K562 (cell line): ENCODE data around the gene ZNF780B. TPM values are rescaled to one million over a fixed set of nuclear protein-coding genes. Genes with fewer than 3 reads are reported as not detected.

ENCODE experiments used
- FOXM1 ChIP-seq, 2 experiments: fragments of 450-650 bp in 1 of 2; sonication (generic) in 1 of 2; formaldehyde crosslinking in 1 of 2; IDR thresholded peaks; 2 replicates each; pipeline versions ENCODE4 v1.6.1 to v1.9.0; 2017 to 2022; ENCODE audit warnings: low read depth in 2 of 2, mild to moderate bottlenecking in 2 of 2, missing genetic modification reagents in 1 of 2, moderate library complexity in 1 of 2
- HMG20B ChIP-seq: fragments of 250-450 bp; sonication (Bioruptor Pico); IDR thresholded peaks from 2 replicates; pipeline ENCODE4 v1.5.0; 2021; ENCODE audit warnings: mild to moderate bottlenecking
- LCOR ChIP-seq: sonication (generic); formaldehyde crosslinking; IDR thresholded peaks from 2 replicates; pipeline ENCODE4 v1.8.0; 2022; ENCODE audit warnings: mild to moderate bottlenecking, missing genetic modification reagents
- MAZ ChIP-seq, 2 experiments: fragments of 450-650 bp in 1 of 2; sonication (generic) in 1 of 2; formaldehyde crosslinking; IDR thresholded peaks in 1 of 2; conservative IDR thresholded peaks in 1 of 2; 2 replicates each; pipeline versions ENCODE4 v1.4.0 to v1.5.0; 2020; ENCODE audit warnings: mild to moderate bottlenecking in 1 of 2, missing genetic modification reagents in 1 of 2
- NFRKB ChIP-seq: fragments of 450-650 bp; IDR thresholded peaks from 2 replicates; pipeline ENCODE4 v1.6.1; 2016; ENCODE audit warnings: low read depth
- NR1H2 ChIP-seq: sonication (generic); formaldehyde crosslinking; IDR thresholded peaks from 2 replicates; pipeline ENCODE4 v1.4.0; 2020; ENCODE audit warnings: mild to moderate bottlenecking, missing genetic modification reagents
- POLR3G ChIP-seq: IDR thresholded peaks from 2 replicates; pipeline ENCODE4 v1.6.1; 2011; ENCODE audit not compliant: insufficient read length, insufficient replicate concordance; ENCODE audit errors: extremely low read depth
- RFX1 ChIP-seq: fragments of 450-650 bp; IDR thresholded peaks from 2 replicates; pipeline ENCODE4 v1.6.1; 2016; ENCODE audit warnings: mild to moderate bottlenecking, moderate library complexity
- SPI1 ChIP-seq: IDR thresholded peaks from 2 replicates; pipeline ENCODE4 v1.6.1; 2011; ENCODE audit warnings: low read depth, low read length, control low read depth, borderline replicate concordance
- TEAD4 ChIP-seq, 2 experiments: sonication (generic) in 1 of 2; formaldehyde crosslinking in 1 of 2; IDR thresholded peaks; 2 replicates each; pipeline versions ENCODE4 v1.6.1 to v1.8.0; 2012 to 2022; ENCODE audit warnings: borderline replicate concordance in 1 of 2, inconsistent platforms in 1 of 2, low read length in 1 of 2, mild to moderate bottlenecking in 1 of 2, missing genetic modification reagents in 1 of 2
- TRIM24 ChIP-seq, 2 experiments: fragments of 450-650 bp; IDR thresholded peaks; 2 replicates each; pipeline ENCODE4 v1.6.1; 2016
- ZNF174 ChIP-seq: fragments of 250-450 bp; sonication (Bioruptor Pico); IDR thresholded peaks from 2 replicates; pipeline ENCODE4 v1.4.0; 2020; ENCODE audit warnings: mild to moderate bottlenecking
- ZNF444 ChIP-seq: fragments of 250-450 bp; sonication (Bioruptor Pico); IDR thresholded peaks from 2 replicates; pipeline ENCODE4 v1.4.0; 2020; ENCODE audit warnings: mild to moderate bottlenecking, moderate library complexity
- polyA plus RNA-seq, 8 experiments: library from polyadenylated mRNA; depleted of rRNA in 4 of 8; stranded (reverse) in 5 of 8; unstranded in 3 of 8; fragments of >200 nt; fragmentation: Nextera tagmentation in 2 of 8; fragmentation: Illumina TruSeq in 1 of 8; extraction: Ambion mirVana in 2 of 8; extraction: Trizol in 1 of 8; gene quantifications; 2 replicates each; pipeline versions ENCODE4 v1.2.1 to v1.2.3, GENCODE V29; 2011 to 2014; ENCODE audit warnings: inconsistent platforms in 1 of 8, missing spikeins in 1 of 8
- total RNA-seq, 7 experiments: library from RNA; depleted of rRNA in 6 of 7; stranded (reverse); fragments of >200 nt in 6 of 7; fragmentation: Illumina TruSeq in 2 of 7; extraction: Trizol in 2 of 7; gene quantifications; 2 replicates each; pipeline versions ENCODE4 v1.2.1 to v1.2.3, GENCODE V29; 2011 to 2021; ENCODE audit warnings: low replicate concordance in 1 of 7
- TF ChIP-seq, protein P1 (sequence below): IDR thresholded peaks from 2 replicates; pipeline ENCODE4 v1.6.1; 2011; ENCODE audit not compliant: insufficient read length; ENCODE audit errors: extremely low read depth
- TF ChIP-seq, protein P2 (sequence below), 2 experiments: fragments of 450-650 bp; IDR thresholded peaks; 2 replicates each; pipeline ENCODE4 v1.6.1; 2018; ENCODE audit warnings: mild to moderate bottlenecking in 2 of 2, low read depth in 1 of 2; ENCODE audit not compliant: partially characterized antibody in 2 of 2
- TF ChIP-seq, protein P3 (sequence below): fragments of 450-650 bp; IDR thresholded peaks from 2 replicates; pipeline ENCODE4 v1.6.1; 2016; ENCODE audit warnings: antibody characterized with exemption
- TF ChIP-seq, protein P4 (sequence below): fragments of 450-650 bp; formaldehyde crosslinking; conservative IDR thresholded peaks from 2 replicates; pipeline ENCODE4 v1.4.0; 2022; ENCODE audit warnings: mild to moderate bottlenecking, missing genetic modification characterization
- TF ChIP-seq, protein P5 (sequence below): fragments of 250-450 bp; sonication (Bioruptor Pico); IDR thresholded peaks from 2 replicates; pipeline ENCODE4 v1.5.0; 2021

ZNF780B gene
- total and polyA plus RNA-seq, 9 of the 15 experiments (the other 6 are each of a cell fraction or from before 2014, with no cell fraction given): 3.9 to 18.4 (median 8.8) TPM

DNA sequence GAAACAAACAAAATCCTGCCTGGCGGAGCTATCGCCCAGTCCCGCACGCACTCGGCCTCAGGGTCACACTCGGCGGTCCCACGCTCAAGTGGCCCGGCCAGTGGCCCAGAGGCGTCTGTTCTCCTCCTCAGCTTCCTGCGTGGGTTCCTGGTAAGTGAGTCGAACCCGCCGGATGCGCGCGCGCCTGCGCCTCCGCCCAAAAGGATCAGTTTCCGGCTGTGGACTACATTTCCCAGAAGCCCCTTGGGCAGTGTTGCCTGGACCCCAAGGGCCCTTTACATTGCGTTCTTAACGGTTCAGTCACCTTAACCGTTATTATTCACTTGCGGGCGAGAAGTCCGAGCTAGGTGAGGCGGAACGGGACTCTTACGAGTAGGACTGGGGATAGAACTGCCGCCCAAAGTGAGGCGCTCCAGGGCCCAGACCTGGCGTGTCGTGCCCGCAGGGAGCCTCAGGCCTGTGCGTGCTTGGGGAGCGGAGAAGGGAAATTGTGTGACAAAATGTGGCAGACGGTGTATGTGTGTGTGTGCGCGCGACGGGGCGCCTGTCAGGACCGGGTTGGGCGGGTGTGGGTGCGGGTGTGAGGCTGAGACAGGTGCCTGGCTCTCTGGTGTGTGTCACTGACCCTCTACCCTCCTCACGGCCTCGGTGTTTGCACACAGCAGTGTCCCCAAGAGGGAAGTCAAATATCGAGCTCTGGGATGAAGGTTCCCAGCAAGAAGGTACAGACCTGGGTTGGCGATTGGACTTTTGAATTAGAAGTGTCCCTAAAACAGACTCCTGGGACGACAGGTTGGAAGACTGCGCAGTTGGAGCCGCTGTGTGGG is 59.0 kb downstream of the ZNF780B start, which contains the start of gene ZNF546 (continued):
- TF ChIP-seq, protein P1, sequence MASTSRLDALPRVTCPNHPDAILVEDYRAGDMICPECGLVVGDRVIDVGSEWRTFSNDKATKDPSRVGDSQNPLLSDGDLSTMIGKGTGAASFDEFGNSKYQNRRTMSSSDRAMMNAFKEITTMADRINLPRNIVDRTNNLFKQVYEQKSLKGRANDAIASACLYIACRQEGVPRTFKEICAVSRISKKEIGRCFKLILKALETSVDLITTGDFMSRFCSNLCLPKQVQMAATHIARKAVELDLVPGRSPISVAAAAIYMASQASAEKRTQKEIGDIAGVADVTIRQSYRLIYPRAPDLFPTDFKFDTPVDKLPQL: no peak
- TF ChIP-seq, protein P2, sequence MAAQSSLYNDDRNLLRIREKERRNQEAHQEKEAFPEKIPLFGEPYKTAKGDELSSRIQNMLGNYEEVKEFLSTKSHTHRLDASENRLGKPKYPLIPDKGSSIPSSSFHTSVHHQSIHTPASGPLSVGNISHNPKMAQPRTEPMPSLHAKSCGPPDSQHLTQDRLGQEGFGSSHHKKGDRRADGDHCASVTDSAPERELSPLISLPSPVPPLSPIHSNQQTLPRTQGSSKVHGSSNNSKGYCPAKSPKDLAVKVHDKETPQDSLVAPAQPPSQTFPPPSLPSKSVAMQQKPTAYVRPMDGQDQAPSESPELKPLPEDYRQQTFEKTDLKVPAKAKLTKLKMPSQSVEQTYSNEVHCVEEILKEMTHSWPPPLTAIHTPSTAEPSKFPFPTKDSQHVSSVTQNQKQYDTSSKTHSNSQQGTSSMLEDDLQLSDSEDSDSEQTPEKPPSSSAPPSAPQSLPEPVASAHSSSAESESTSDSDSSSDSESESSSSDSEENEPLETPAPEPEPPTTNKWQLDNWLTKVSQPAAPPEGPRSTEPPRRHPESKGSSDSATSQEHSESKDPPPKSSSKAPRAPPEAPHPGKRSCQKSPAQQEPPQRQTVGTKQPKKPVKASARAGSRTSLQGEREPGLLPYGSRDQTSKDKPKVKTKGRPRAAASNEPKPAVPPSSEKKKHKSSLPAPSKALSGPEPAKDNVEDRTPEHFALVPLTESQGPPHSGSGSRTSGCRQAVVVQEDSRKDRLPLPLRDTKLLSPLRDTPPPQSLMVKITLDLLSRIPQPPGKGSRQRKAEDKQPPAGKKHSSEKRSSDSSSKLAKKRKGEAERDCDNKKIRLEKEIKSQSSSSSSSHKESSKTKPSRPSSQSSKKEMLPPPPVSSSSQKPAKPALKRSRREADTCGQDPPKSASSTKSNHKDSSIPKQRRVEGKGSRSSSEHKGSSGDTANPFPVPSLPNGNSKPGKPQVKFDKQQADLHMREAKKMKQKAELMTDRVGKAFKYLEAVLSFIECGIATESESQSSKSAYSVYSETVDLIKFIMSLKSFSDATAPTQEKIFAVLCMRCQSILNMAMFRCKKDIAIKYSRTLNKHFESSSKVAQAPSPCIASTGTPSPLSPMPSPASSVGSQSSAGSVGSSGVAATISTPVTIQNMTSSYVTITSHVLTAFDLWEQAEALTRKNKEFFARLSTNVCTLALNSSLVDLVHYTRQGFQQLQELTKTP (IDR thresholded peaks at IDR 0.05; ENCODE audit: low read depth in 1 of 2, partially characterized antibody in 2 of 2): peak in 1 of 2 experiments; percentile 88
- TF ChIP-seq NR1H2 (CRISPR knock-in tag) (0 out of 2 replicates have a peak, but pooled peaks have one; percentile 2), ZNF174 (no peak), MAZ (CRISPR knock-in tag; conservative IDR thresholded peaks at IDR 0.05 in 1 of 2, IDR thresholded peaks at IDR 0.05 in 1 of 2) (peak in 1 of 2 experiments; percentile 56; a peak in 2 of 4 replicates), TRIM24 (IDR thresholded peaks at IDR 0.05) (0 out of 4 replicates have a peak, but pooled peaks of 1 of the 2 experiments have one; percentile 27), SPI1 (no peak), FOXM1 (IDR thresholded peaks at IDR 0.05; ENCODE audit: low read depth) (peak; percentile 22; the same call in 1 of the 2 replicates), FOXM1 (CRISPR knock-in tag; IDR thresholded peaks at IDR 0.05; ENCODE audit: low read depth) (no peak), TEAD4 (IDR thresholded peaks at IDR 0.05; ENCODE audit: low read length) (no peak), TEAD4 (CRISPR knock-in tag; IDR thresholded peaks at IDR 0.05; ENCODE audit: borderline replicate concordance) (no peak), POLR3G (no peak), RFX1 (peak; percentile 51; the same call in 1 of the 2 replicates), ZNF444 (CRISPR knock-in tag) (no peak), HMG20B (no peak), NFRKB (0 out of 2 replicates have a peak, but pooled peaks have one; percentile 27), LCOR (CRISPR knock-in tag) (peak; percentile 82)
- TF ChIP-seq, protein P3, sequence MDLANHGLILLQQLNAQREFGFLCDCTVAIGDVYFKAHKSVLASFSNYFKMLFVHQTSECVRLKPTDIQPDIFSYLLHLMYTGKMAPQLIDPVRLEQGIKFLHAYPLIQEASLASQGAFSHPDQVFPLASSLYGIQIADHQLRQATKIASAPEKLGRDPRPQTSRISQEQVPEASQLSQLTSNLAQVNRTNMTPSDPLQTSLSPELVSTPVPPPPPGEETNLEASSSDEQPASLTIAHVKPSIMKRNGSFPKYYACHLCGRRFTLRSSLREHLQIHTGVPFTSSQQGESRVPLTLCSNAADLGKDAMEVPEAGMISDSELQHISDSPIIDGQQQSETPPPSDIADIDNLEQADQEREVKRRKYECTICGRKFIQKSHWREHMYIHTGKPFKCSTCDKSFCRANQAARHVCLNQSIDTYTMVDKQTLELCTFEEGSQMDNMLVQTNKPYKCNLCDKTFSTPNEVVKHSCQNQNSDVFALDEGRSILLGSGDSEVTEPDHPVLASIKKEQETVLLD: peak; percentile 85
- TF ChIP-seq, protein P4, sequence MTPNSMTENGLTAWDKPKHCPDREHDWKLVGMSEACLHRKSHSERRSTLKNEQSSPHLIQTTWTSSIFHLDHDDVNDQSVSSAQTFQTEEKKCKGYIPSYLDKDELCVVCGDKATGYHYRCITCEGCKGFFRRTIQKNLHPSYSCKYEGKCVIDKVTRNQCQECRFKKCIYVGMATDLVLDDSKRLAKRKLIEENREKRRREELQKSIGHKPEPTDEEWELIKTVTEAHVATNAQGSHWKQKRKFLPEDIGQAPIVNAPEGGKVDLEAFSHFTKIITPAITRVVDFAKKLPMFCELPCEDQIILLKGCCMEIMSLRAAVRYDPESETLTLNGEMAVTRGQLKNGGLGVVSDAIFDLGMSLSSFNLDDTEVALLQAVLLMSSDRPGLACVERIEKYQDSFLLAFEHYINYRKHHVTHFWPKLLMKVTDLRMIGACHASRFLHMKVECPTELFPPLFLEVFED (CRISPR knock-in tag): peak; percentile 80; the same call in 1 of the 2 replicates
- TF ChIP-seq, protein P5, sequence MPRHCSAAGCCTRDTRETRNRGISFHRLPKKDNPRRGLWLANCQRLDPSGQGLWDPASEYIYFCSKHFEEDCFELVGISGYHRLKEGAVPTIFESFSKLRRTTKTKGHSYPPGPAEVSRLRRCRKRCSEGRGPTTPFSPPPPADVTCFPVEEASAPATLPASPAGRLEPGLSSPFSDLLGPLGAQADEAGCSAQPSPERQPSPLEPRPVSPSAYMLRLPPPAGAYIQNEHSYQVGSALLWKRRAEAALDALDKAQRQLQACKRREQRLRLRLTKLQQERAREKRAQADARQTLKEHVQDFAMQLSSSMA: no peak
